NCI-H526 (cell line): ENCODE measurements around the gene FAM50B.

ENCODE experiments used
- DNase-seq, 2 experiments: peaks; one replicate each; lab custom pipeline; 2025; lab: John Stamatoyannopoulos, UW

Gene FAM50B

GRCh38 chr6:3895312-3895653 lies 46.1 kb downstream of the FAM50B start:
- no peak for DNase-seq

GRCh38 chr6:3895805-3896204 lies 46.6 kb downstream of the FAM50B start:
- DNase-seq = no peak

GRCh38 chr6:3898265-3898994 lies 49.3 kb downstream of the FAM50B start:
- DNase-seq = no peak

DNA sequence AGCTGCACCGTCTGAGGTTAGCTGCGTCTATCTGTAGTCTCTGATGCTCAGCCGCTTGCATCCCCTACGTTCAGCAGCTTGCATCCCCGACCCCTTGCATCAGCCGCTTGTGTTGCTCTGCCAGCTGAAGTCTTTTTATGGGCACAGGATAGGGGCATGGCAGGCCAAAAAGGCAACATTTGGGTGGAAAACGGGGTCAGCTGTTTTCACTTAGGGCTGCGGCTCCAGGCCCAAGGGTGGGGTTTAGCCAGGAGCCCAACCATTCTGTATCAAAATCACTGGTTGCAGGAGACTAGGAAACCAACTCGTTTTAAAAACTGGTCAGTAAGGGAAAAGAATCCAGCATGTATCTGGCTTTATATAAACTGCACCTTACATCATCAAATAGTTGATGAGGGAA lies 49.9 kb downstream of the FAM50B start:
- no peak for DNase-seq

DNA sequence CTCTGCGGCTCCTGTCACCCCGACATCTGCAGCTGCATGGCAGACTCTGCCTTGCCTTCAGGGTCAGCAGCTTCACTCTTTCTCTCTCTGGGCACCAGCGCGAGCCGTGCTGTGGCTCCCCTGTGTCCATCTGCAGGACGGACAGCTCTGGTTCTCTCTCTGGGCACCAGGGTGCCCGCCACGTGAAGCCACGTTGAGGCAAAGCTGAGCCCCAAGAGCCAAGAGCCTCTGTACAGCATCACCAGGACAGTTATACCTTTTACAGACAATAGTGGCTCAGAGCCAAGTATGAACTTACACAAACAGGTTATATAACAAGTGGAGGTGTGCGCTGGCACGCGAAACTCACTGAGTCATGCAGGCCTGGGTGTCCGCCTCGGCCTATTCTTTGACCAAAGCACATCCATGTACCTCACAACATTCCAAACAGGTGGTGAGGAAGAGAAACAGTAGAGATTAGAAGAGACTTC lies 50.8 kb downstream of the FAM50B start:
- DNase-seq = no peak
